PC-9 (cell line): Measurements from ENCODE around the gene SMTNL2.

Experiments
- EZH2 ChIP-seq: fragments of 200-600 bp; sonication (generic); IDR thresholded peaks from 2 replicates; pipeline ENCODE4 v1.8.0; 2017; ENCODE audit warnings: antibody characterized with exemption, low read depth
- TF ChIP-seq, protein P1 (sequence below): fragments of 200-600 bp; sonication (generic); conservative IDR thresholded peaks from 2 replicates; pipeline ENCODE4 v1.6.1; 2017; ENCODE audit warnings: mixed run types, antibody characterized with exemption, mild to moderate bottlenecking, moderate library complexity

GRCh38 chr17:4593021-4593421, 8.7 kb downstream of the SMTNL2 start:
- TF ChIP-seq EZH2: no peak
- TF ChIP-seq, protein P1, sequence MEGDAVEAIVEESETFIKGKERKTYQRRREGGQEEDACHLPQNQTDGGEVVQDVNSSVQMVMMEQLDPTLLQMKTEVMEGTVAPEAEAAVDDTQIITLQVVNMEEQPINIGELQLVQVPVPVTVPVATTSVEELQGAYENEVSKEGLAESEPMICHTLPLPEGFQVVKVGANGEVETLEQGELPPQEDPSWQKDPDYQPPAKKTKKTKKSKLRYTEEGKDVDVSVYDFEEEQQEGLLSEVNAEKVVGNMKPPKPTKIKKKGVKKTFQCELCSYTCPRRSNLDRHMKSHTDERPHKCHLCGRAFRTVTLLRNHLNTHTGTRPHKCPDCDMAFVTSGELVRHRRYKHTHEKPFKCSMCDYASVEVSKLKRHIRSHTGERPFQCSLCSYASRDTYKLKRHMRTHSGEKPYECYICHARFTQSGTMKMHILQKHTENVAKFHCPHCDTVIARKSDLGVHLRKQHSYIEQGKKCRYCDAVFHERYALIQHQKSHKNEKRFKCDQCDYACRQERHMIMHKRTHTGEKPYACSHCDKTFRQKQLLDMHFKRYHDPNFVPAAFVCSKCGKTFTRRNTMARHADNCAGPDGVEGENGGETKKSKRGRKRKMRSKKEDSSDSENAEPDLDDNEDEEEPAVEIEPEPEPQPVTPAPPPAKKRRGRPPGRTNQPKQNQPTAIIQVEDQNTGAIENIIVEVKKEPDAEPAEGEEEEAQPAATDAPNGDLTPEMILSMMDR: no peak
